Measurements from ENCODE around the gene C12orf43.

C12orf43 gene

DNA sequence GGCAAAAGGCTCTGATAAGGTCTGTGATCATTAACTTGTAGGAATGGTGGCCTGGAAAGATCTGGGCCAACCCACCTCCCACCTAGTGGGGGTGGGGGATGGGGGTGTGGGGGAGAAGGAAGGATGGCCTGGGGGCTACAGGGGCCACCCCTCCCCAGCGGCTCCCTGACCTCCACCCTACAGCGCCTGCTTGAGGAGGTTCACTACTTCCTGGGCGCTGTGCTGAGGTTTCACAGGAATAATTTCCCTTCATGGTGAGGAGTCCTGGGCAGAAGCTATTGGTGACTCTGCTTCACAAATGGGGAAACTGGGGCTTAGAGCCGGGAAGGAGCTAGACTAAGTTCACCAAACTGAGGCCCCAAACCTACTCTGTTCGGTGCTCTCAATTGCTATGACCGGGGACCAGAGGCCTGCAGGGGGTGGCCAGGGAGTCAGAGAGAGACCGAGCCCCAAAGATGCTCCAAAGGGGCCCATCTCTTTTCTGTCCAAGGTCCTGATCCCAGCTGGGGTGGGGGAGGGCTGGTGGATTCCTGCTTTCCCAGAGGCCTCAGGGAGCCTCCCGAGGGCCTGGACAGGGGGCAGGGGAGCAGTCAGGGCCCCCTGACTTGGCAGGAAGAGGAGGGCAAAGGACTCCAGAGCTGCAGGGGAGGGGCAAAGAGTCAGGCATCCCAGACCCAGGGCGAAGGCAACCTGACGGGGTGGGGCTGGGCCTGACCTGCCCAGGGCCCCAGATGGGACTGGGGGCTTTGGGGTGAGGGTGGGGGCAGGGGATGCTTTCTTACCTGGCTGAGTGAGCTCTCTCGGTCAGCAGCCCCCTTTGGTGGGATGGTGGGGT lies 36.2 kb downstream of the C12orf43 start:
- no peaks in the 10 kb centered on the region for H3K27me3 ChIP-seq (ENCODE audit: control insufficient read depth in 3 of 3, insufficient read depth in 3 of 3, low read depth in 1 of 3, low read length in 3 of 3)
- no peak overlapping the region for H3K4me2 ChIP-seq (ENCODE audit: insufficient read depth, low read length, poor library complexity, severe bottlenecking)
- H3K18ac ChIP-seq (ENCODE audit: low read length), result peak overlapping the region; percentile 8
- H3K36me3 ChIP-seq (replicated peaks in 1 of 2; ENCODE audit: control insufficient read depth in 2 of 2, insufficient read depth in 2 of 2, low read length in 2 of 2), result no peaks in the 10 kb centered on the region
- H3K4me3 ChIP-seq (ENCODE audit: low read length in 2 of 2), result no peak overlapping the region
- H2BK12ac ChIP-seq (ENCODE audit: low read length), result no peak overlapping the region
- no peak overlapping the region for H3K23ac ChIP-seq (ENCODE audit: low read depth, low read length, poor library complexity)
- no peak overlapping the region for H4K91ac ChIP-seq (ENCODE audit: low read depth, low read length, poor library complexity)
- H3K4ac ChIP-seq (ENCODE audit: low read length), result no peak overlapping the region
- no peak for DNase-seq (ENCODE audit: low spot score)
- peak overlapping the region; percentile 75 for H2AFZ ChIP-seq (ENCODE audit: low read length)
- H3K27ac ChIP-seq (replicated peaks; ENCODE audit: low read length), result no peak overlapping the region
- no peak overlapping the region for H3K14ac ChIP-seq (ENCODE audit: low read length)
- WGBS, 2 donors (ENCODE audit: extremely low coverage in 2 of 2, insufficient read length in 2 of 2, insufficient replicate concordance in 1 of 2), result no CpG with 5 or more reads among the region's 11 CpGs
- no peak overlapping the region for H3K9ac ChIP-seq (ENCODE audit: low read depth, low read length, poor library complexity)
- peaks cover 2 to 16% of the 10 kb centered on the region in 2 donors for H3K4me1 ChIP-seq (ENCODE audit: control insufficient read depth in 2 of 2, insufficient read depth in 1 of 2, low read depth in 1 of 2, low read length in 2 of 2)
- no peaks in the 10 kb centered on the region for H3K79me1 ChIP-seq (ENCODE audit: low read depth, low read length)
- H2BK5ac ChIP-seq (ENCODE audit: low read length), result no peak overlapping the region
- peak overlapping the region; percentile 75 for H2BK15ac ChIP-seq (ENCODE audit: low read length)
- H2AK5ac ChIP-seq (ENCODE audit: low read depth, low read length), result peak overlapping the region; percentile 75
- H4K8ac ChIP-seq (ENCODE audit: low read depth, low read length), result no peak overlapping the region
- H2BK120ac ChIP-seq (ENCODE audit: low read depth, low read length), result no peak overlapping the region
- no peaks in the 10 kb centered on the region for H3K9me3 ChIP-seq (replicated peaks in 1 of 2; ENCODE audit: control insufficient read depth in 2 of 2, insufficient read depth in 1 of 2, low read depth in 1 of 2, low read length in 2 of 2)

- Histone ChIP-seq H3K9me3 (replicated peaks in 1 of 2; ENCODE audit: control insufficient read depth in 2 of 2, insufficient read depth in 1 of 2, low read depth in 1 of 2, low read length in 2 of 2) (no peaks in the 10 kb centered on the region), H2BK12ac (ENCODE audit: low read length) (no peak overlapping the region), H3K79me1 (ENCODE audit: low read depth, low read length) (no peaks in the 10 kb centered on the region), H3K23ac (ENCODE audit: low read depth, low read length, poor library complexity) (no peak overlapping the region), H3K9ac (ENCODE audit: low read depth, low read length, poor library complexity) (no peak overlapping the region), H3K36me3 (replicated peaks in 1 of 2; ENCODE audit: control insufficient read depth in 2 of 2, insufficient read depth in 2 of 2, low read length in 2 of 2) (no peaks in the 10 kb centered on the region), H4K91ac (ENCODE audit: low read depth, low read length, poor library complexity) (no peak overlapping the region), H3K4me3 (ENCODE audit: low read length in 2 of 2) (no peak overlapping the region), H2BK15ac (ENCODE audit: low read length) (peak overlapping the region; percentile 75), H2BK5ac (ENCODE audit: low read length) (peak overlapping the region; percentile 35), H4K8ac (ENCODE audit: low read depth, low read length) (no peak overlapping the region), H3K27me3 (ENCODE audit: control insufficient read depth in 3 of 3, insufficient read depth in 3 of 3, low read depth in 1 of 3, low read length in 3 of 3) (no peaks in the 10 kb centered on the region), H3K27ac (replicated peaks; ENCODE audit: low read length) (no peak overlapping the region), H3K14ac (ENCODE audit: low read length) (no peak overlapping the region), H2AK5ac (ENCODE audit: low read depth, low read length) (peak overlapping the region; percentile 56), H3K4ac (ENCODE audit: low read length) (no peak overlapping the region), H2BK120ac (ENCODE audit: low read depth, low read length) (no peak overlapping the region), H3K4me2 (ENCODE audit: insufficient read depth, low read length, poor library complexity, severe bottlenecking) (no peak overlapping the region), H3K4me1 (ENCODE audit: control insufficient read depth in 2 of 2, insufficient read depth in 1 of 2, low read depth in 1 of 2, low read length in 2 of 2) (peaks cover 1 to 14% of the 10 kb centered on the region in 2 donors), H2AFZ (ENCODE audit: low read length) (no peak overlapping the region), H3K18ac (ENCODE audit: low read length) (no peak overlapping the region)
- WGBS, 2 donors (ENCODE audit: extremely low coverage in 2 of 2, insufficient read length in 2 of 2, insufficient replicate concordance in 1 of 2), result no CpG with 5 or more reads among the region's 10 CpGs
- DNase-seq (ENCODE audit: low spot score), result no peak
Measured at GRCh38 chr12:120979220-120979861, 36.9 kb downstream of the C12orf43 start.

- Histone ChIP-seq H3K4me1 (ENCODE audit: control insufficient read depth in 2 of 2, insufficient read depth in 1 of 2, low read depth in 1 of 2, low read length in 2 of 2) (peaks cover 2 to 6% of the 10 kb centered on the region in 2 donors), H4K91ac (ENCODE audit: low read depth, low read length, poor library complexity) (no peak within 1 kb of the TSS), H3K36me3 (replicated peaks in 1 of 2; ENCODE audit: control insufficient read depth in 2 of 2, insufficient read depth in 2 of 2, low read length in 2 of 2) (no peaks in the 10 kb centered on the region), H3K18ac (ENCODE audit: low read length) (peak within 1 kb of the TSS; percentile 22), H3K9ac (ENCODE audit: low read depth, low read length, poor library complexity) (no peak within 1 kb of the TSS), H3K23ac (ENCODE audit: low read depth, low read length, poor library complexity) (peak within 1 kb of the TSS; percentile 31), H3K27me3 (ENCODE audit: control insufficient read depth in 3 of 3, insufficient read depth in 3 of 3, low read depth in 1 of 3, low read length in 3 of 3) (no peaks in the 10 kb centered on the region), H3K79me1 (ENCODE audit: low read depth, low read length) (no peaks in the 10 kb centered on the region), H2BK12ac (ENCODE audit: low read length) (no peak within 1 kb of the TSS), H3K4me3 (ENCODE audit: low read length in 2 of 2) (peak within 1 kb of the TSS in 1 of 2 donors; percentile 55), H3K4me2 (ENCODE audit: insufficient read depth, low read length, poor library complexity, severe bottlenecking) (no peak within 1 kb of the TSS), H2AFZ (ENCODE audit: low read length) (peak within 1 kb of the TSS; percentile 63), H3K14ac (ENCODE audit: low read length) (peak within 1 kb of the TSS; percentile 38), H2BK5ac (ENCODE audit: low read length) (peak within 1 kb of the TSS; percentile 35), H3K9me3 (replicated peaks in 1 of 2; ENCODE audit: control insufficient read depth in 2 of 2, insufficient read depth in 1 of 2, low read depth in 1 of 2, low read length in 2 of 2) (no peaks in the 10 kb centered on the region), H2AK5ac (ENCODE audit: low read depth, low read length) (peak within 1 kb of the TSS; percentile 56), H3K27ac (replicated peaks; ENCODE audit: low read length) (no peak within 1 kb of the TSS), H2BK15ac (ENCODE audit: low read length) (no peak within 1 kb of the TSS), H2BK120ac (ENCODE audit: low read depth, low read length) (no peak within 1 kb of the TSS), H3K4ac (ENCODE audit: low read length) (no peak within 1 kb of the TSS), H4K8ac (ENCODE audit: low read depth, low read length) (no peak within 1 kb of the TSS)
- WGBS, 2 donors (ENCODE audit: extremely low coverage in 2 of 2, insufficient read length in 2 of 2, insufficient replicate concordance in 1 of 2), result no CpG with 5 or more reads among the region's 40 CpGs
- DNase-seq (ENCODE audit: low spot score), result no peak
Measured at GRCh38 chr12:120978296-120979219, 37.7 kb downstream of the C12orf43 start, which contains the start of gene HNF1A. Gene HNF1A (plus strand): TSS chr12:120978543. CDS start chr12:120978769, 226 bp downstream.
